ENCODE measurements around the gene KRAS. TPM values are rescaled to one million over a fixed set of nuclear protein-coding genes. Genes with fewer than 3 reads are reported as not detected.

The KRAS gene
- total and polyA plus RNA-seq, 2 of the 13 experiments (the other 11 are each of a cell fraction or from before 2014, with no cell fraction given) = 6.5 to 9.8 TPM

- TF ChIP-seq FOXA1 (IDR thresholded peaks at IDR 0.05) (no peak), FOXA1 (CRISPR knock-in tag; IDR thresholded peaks at IDR 0.05) (peak; percentile 55), ZNF225 (CRISPR knock-in tag; IDR thresholded peaks at IDR 0.05) (no peak), NCOA2 (CRISPR knock-in tag; IDR thresholded peaks at IDR 0.05) (no peak; the same call in 1 of the 2 replicates), ZNF839 (CRISPR knock-in tag; IDR thresholded peaks at IDR 0.05; ENCODE audit: borderline replicate concordance) (no peak), ZNF296 (CRISPR knock-in tag; conservative IDR thresholded peaks at IDR 0.05) (no peak), IKZF5 (CRISPR knock-in tag; IDR thresholded peaks at IDR 0.05) (peak; percentile 70; the same call in 1 of the 2 replicates), ZNF292 (CRISPR knock-in tag; IDR thresholded peaks at IDR 0.05; ENCODE audit: borderline replicate concordance, low read depth) (no peak), ZFYVE20 (CRISPR knock-in tag; IDR thresholded peaks at IDR 0.05; ENCODE audit: borderline replicate concordance, low read depth) (no peak), ZC3H13 (CRISPR knock-in tag; IDR thresholded peaks at IDR 0.05) (peak; percentile 45; the same call in 1 of the 2 replicates), ZNF329 (CRISPR knock-in tag; IDR thresholded peaks at IDR 0.05; ENCODE audit: low read depth) (0 out of 2 replicates have a peak, but pooled peaks have one; percentile 31), EHMT2 (IDR thresholded peaks at IDR 0.05; ENCODE audit: borderline replicate concordance, low read depth, low read length) (no peak), ZZZ3 (CRISPR knock-in tag; IDR thresholded peaks at IDR 0.05; ENCODE audit: borderline replicate concordance) (no peak), SYNCRIP (IDR thresholded peaks at IDR 0.05; ENCODE audit: insufficient read depth, low read depth, low read length) (no peak), REL (CRISPR knock-in tag; conservative IDR thresholded peaks at IDR 0.05) (no peak)
- TF ChIP-seq, protein P1, sequence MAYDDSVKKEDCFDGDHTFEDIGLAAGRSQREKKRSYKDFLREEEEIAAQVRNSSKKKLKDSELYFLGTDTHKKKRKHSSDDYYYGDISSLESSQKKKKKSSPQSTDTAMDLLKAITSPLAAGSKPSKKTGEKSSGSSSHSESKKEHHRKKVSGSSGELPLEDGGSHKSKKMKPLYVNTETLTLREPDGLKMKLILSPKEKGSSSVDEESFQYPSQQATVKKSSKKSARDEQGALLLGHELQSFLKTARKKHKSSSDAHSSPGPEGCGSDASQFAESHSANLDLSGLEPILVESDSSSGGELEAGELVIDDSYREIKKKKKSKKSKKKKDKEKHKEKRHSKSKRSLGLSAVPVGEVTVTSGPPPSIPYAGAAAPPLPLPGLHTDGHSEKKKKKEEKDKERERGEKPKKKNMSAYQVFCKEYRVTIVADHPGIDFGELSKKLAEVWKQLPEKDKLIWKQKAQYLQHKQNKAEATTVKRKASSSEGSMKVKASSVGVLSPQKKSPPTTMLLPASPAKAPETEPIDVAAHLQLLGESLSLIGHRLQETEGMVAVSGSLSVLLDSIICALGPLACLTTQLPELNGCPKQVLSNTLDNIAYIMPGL (CRISPR knock-in tag; IDR thresholded peaks at IDR 0.05; ENCODE audit: borderline replicate concordance in 1 of 2, low read depth in 1 of 2) = peak in 1 of 2 experiments; percentile 57; a peak in 2 of 4 replicates
- TF ChIP-seq, protein P2, sequence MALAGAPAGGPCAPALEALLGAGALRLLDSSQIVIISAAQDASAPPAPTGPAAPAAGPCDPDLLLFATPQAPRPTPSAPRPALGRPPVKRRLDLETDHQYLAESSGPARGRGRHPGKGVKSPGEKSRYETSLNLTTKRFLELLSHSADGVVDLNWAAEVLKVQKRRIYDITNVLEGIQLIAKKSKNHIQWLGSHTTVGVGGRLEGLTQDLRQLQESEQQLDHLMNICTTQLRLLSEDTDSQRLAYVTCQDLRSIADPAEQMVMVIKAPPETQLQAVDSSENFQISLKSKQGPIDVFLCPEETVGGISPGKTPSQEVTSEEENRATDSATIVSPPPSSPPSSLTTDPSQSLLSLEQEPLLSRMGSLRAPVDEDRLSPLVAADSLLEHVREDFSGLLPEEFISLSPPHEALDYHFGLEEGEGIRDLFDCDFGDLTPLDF (CRISPR knock-in tag; IDR thresholded peaks at IDR 0.05) = no peak
- TF ChIP-seq, protein P3, sequence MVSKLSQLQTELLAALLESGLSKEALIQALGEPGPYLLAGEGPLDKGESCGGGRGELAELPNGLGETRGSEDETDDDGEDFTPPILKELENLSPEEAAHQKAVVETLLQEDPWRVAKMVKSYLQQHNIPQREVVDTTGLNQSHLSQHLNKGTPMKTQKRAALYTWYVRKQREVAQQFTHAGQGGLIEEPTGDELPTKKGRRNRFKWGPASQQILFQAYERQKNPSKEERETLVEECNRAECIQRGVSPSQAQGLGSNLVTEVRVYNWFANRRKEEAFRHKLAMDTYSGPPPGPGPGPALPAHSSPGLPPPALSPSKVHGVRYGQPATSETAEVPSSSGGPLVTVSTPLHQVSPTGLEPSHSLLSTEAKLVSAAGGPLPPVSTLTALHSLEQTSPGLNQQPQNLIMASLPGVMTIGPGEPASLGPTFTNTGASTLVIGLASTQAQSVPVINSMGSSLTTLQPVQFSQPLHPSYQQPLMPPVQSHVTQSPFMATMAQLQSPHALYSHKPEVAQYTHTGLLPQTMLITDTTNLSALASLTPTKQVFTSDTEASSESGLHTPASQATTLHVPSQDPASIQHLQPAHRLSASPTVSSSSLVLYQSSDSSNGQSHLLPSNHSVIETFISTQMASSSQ (IDR thresholded peaks at IDR 0.05; ENCODE audit: low read depth) = no peak
- TF ChIP-seq, protein P3 (CRISPR knock-in tag; IDR thresholded peaks at IDR 0.05; ENCODE audit: borderline replicate concordance) = peak; percentile 22; the same call in 1 of the 2 replicates
Observed at GRCh38 chr12:25250744-25251730, at the start of gene KRAS (continued).
